Amniotic stem cell (primary cell): ENCODE data around the gene TERF2IP.

ENCODE experiments used
- DNase-seq: peaks from one replicate; lab custom pipeline; 2025; lab: John Stamatoyannopoulos, UW

TERF2IP gene

GRCh38 chr16:75640598-75640997, 7.0 kb upstream of the TERF2IP start:
- DNase-seq = no peak

GRCh38 chr16:75644240-75645012, 3.1 kb upstream of the TERF2IP start:
- DNase-seq = no peak

- DNase-seq = no peak
Measured at GRCh38 chr16:75647112-75647491, 471 bp upstream of the TERF2IP start.

- peak; percentile 60 for DNase-seq
Measured at GRCh38 chr16:75648265-75649076, 898 bp downstream of the TERF2IP start.

- DNase-seq = peak; percentile 24
Measured at GRCh38 chr16:75653922-75654321, 6.3 kb downstream of the TERF2IP start.

GRCh38 chr16:75658175-75658574, 10.6 kb downstream of the TERF2IP start:
- no peak for DNase-seq

GRCh38 chr16:75660321-75660720, 12.7 kb downstream of the TERF2IP start:
- DNase-seq = no peak

GRCh38 chr16:75660726-75661302, 13.2 kb downstream of the TERF2IP start:
- DNase-seq = no peak

- no peak for DNase-seq
Measured at GRCh38 chr16:75667503-75667902, 19.9 kb downstream of the TERF2IP start.

GRCh38 chr16:75676909-75677308, 29.3 kb downstream of the TERF2IP start, which contains the start of gene CPHXL2:
TSS of gene CPHXL2 (minus strand) at chr16:75677009. CDS start at chr16:75676999, 10 bp downstream.
- no peak for DNase-seq

GRCh38 chr16:75679366-75679765, 31.8 kb downstream of the TERF2IP start:
- no peak for DNase-seq

GRCh38 chr16:75682308-75682707, 34.7 kb downstream of the TERF2IP start:
- DNase-seq = no peak

GRCh38 chr16:75687361-75687760, 39.8 kb downstream of the TERF2IP start:
- no peak for DNase-seq

- no peak for DNase-seq
Measured at GRCh38 chr16:75695708-75696107, 48.1 kb downstream of the TERF2IP start.

- DNase-seq = no peak
Measured at GRCh38 chr16:75697571-75697970, 50.0 kb downstream of the TERF2IP start.

GRCh38 chr16:75701361-75701760, 53.8 kb downstream of the TERF2IP start, which contains the start of gene DUXB:
TSS of gene DUXB (minus strand) at chr16:75701461. CDS start at chr16:75701418, 43 bp downstream.
- no peak for DNase-seq

GRCh38 chr16:75702242-75702641, 54.7 kb downstream of the TERF2IP start:
- DNase-seq = no peak

- DNase-seq = peak; percentile 6
Measured at GRCh38 chr16:75703306-75703705, 55.7 kb downstream of the TERF2IP start.
